ENCODE results near the gene NBDY. TPM values are rescaled to one million over a fixed set of nuclear protein-coding genes. Genes with fewer than 3 reads are reported as not detected.

NBDY gene
- total and polyA plus RNA-seq, 4 donors = 0.84 to 10.4 (median 5.2) TPM

- TF ChIP-seq FOXA1 (IDR thresholded peaks at IDR 0.05) (no peak), RAD21 (IDR thresholded peaks at IDR 0.05) (no peak), JUND (IDR thresholded peaks at IDR 0.05) (no peak), ATF3 (IDR thresholded peaks at IDR 0.05) (no peak), SP1 (IDR thresholded peaks at IDR 0.05) (no peak), YY1 (IDR thresholded peaks at IDR 0.05) (no peak)
- TF ChIP-seq, protein P1, sequence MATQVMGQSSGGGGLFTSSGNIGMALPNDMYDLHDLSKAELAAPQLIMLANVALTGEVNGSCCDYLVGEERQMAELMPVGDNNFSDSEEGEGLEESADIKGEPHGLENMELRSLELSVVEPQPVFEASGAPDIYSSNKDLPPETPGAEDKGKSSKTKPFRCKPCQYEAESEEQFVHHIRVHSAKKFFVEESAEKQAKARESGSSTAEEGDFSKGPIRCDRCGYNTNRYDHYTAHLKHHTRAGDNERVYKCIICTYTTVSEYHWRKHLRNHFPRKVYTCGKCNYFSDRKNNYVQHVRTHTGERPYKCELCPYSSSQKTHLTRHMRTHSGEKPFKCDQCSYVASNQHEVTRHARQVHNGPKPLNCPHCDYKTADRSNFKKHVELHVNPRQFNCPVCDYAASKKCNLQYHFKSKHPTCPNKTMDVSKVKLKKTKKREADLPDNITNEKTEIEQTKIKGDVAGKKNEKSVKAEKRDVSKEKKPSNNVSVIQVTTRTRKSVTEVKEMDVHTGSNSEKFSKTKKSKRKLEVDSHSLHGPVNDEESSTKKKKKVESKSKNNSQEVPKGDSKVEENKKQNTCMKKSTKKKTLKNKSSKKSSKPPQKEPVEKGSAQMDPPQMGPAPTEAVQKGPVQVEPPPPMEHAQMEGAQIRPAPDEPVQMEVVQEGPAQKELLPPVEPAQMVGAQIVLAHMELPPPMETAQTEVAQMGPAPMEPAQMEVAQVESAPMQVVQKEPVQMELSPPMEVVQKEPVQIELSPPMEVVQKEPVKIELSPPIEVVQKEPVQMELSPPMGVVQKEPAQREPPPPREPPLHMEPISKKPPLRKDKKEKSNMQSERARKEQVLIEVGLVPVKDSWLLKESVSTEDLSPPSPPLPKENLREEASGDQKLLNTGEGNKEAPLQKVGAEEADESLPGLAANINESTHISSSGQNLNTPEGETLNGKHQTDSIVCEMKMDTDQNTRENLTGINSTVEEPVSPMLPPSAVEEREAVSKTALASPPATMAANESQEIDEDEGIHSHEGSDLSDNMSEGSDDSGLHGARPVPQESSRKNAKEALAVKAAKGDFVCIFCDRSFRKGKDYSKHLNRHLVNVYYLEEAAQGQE (IDR thresholded peaks at IDR 0.05) = no peak
- peak overlapping the region in 1 of 2 donors; percentile 88 for H3K27ac ChIP-seq (ENCODE audit: low read depth in 1 of 2, low read length in 2 of 2)
- no peak overlapping the region for H3K9ac ChIP-seq (ENCODE audit: low read depth in 1 of 2, low read length in 2 of 2)
- no peaks in the 10 kb centered on the region for H3K27me3 ChIP-seq (ENCODE audit: control insufficient read depth in 4 of 4, insufficient read depth in 4 of 4, low read length in 3 of 4)
- peaks cover 0 to 35% (median 22%) of the 10 kb centered on the region in 4 donors for H3K4me1 ChIP-seq (ENCODE audit: control insufficient read depth in 4 of 4, insufficient read depth in 4 of 4, low read length in 3 of 4)
- 83% methylated on average over 4 of the region's 4 CpGs for WGBS
- no peak for DNase-seq (ENCODE audit: low spot score)
- H3K9me3 ChIP-seq (ENCODE audit: control insufficient read depth in 4 of 4, low read length in 3 of 4) = no peaks in the 10 kb centered on the region
- H3K4me3 ChIP-seq (ENCODE audit: low read depth in 1 of 3, low read length in 3 of 3) = peak overlapping the region in 1 of 3 donors; percentile 97
- no peaks in the 10 kb centered on the region for H3K36me3 ChIP-seq (ENCODE audit: control insufficient read depth in 4 of 4, insufficient read depth in 3 of 4, low read depth in 1 of 4, low read length in 3 of 4)
Observed at GRCh38 chrX:56802428-56802827, 73.4 kb downstream of the NBDY start.

GRCh38 chrX:56802921-56803849, 74.1 kb downstream of the NBDY start:
- peaks cover 0 to 27% (median 15%) of the 10 kb centered on the region in 4 donors for H3K4me1 ChIP-seq (ENCODE audit: control insufficient read depth in 4 of 4, insufficient read depth in 4 of 4, low read length in 3 of 4)
- DNase-seq (ENCODE audit: low spot score) = peak; percentile 47
- H3K27ac ChIP-seq (ENCODE audit: low read depth in 1 of 2, low read length in 2 of 2) = peak overlapping the region; percentile 56 to 88
- no peaks in the 10 kb centered on the region for H3K27me3 ChIP-seq (ENCODE audit: control insufficient read depth in 4 of 4, insufficient read depth in 4 of 4, low read length in 3 of 4)
- H3K4me3 ChIP-seq (ENCODE audit: low read depth in 1 of 3, low read length in 3 of 3) = peak overlapping the region; percentile 51 to 97 (median 88)
- peak overlapping the region; percentile 33 to 36 for H3K9ac ChIP-seq (ENCODE audit: low read depth in 1 of 2, low read length in 2 of 2)
- 29% methylated on average over 27 of the region's 27 CpGs for WGBS
- TF ChIP-seq RAD21 (IDR thresholded peaks at IDR 0.05) (peak; percentile 76 to 90), YY1 (IDR thresholded peaks at IDR 0.05) (peak; percentile 92), ZBTB33 (IDR thresholded peaks at IDR 0.05) (no peak)
- TF ChIP-seq, protein P2, sequence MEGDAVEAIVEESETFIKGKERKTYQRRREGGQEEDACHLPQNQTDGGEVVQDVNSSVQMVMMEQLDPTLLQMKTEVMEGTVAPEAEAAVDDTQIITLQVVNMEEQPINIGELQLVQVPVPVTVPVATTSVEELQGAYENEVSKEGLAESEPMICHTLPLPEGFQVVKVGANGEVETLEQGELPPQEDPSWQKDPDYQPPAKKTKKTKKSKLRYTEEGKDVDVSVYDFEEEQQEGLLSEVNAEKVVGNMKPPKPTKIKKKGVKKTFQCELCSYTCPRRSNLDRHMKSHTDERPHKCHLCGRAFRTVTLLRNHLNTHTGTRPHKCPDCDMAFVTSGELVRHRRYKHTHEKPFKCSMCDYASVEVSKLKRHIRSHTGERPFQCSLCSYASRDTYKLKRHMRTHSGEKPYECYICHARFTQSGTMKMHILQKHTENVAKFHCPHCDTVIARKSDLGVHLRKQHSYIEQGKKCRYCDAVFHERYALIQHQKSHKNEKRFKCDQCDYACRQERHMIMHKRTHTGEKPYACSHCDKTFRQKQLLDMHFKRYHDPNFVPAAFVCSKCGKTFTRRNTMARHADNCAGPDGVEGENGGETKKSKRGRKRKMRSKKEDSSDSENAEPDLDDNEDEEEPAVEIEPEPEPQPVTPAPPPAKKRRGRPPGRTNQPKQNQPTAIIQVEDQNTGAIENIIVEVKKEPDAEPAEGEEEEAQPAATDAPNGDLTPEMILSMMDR (IDR thresholded peaks at IDR 0.05; ENCODE audit: low read depth, low read length, missing input control) = peak; percentile 70
- H3K36me3 ChIP-seq (ENCODE audit: control insufficient read depth in 4 of 4, insufficient read depth in 3 of 4, low read depth in 1 of 4, low read length in 3 of 4) = no peaks in the 10 kb centered on the region
- H3K9me3 ChIP-seq (ENCODE audit: control insufficient read depth in 4 of 4, low read length in 3 of 4) = no peaks in the 10 kb centered on the region
